ENCODE data around the gene VILL.
A peak's percentile ranks its signal among the peaks of the same experiment; 100 is the strongest.
"Not testable (repeated sequence)": the region's sequence is repeated elsewhere in the genome, so short reads cannot be mapped to it uniquely, and the experiment has no call there.

VILL gene

DNA sequence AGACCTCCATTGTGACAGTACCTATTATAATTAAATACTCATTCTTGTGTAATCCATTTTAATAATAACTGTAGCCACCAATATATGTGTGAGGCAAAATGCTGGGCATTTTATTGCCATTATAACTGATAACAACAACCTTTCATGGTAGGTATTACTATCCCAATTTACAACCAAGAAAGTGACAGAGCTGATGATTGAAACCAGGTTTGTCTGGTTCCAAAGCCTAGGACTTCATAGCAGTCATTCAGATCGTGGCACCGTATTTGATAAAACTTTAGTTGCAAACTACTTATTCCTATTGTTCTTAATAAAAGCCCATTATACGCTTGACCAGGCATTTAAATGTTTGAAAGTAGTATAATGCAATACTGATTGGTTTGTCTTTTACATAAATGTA, 26.4 kb upstream of the VILL start:
- no peak for DNase-seq

DNA sequence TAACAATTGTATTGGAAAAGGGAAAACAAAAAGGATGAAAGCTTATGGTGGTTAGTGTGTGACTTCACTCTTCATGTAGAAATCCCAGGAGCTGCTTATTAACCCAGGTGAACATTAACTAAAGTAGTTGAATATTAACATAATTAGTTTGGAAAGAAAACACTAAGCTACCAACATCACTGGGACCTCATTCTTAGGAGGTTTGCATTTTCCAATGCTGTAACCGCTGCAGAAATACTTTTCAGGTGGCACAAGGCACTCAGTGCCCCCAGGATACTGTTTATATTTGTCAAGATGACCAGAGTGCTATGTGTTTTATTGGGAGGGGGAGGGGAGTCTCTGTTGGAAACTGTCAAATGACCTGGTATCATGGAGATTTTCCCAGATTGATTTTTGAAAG, 25.9 kb upstream of the VILL start:
- no peak for DNase-seq

DNA sequence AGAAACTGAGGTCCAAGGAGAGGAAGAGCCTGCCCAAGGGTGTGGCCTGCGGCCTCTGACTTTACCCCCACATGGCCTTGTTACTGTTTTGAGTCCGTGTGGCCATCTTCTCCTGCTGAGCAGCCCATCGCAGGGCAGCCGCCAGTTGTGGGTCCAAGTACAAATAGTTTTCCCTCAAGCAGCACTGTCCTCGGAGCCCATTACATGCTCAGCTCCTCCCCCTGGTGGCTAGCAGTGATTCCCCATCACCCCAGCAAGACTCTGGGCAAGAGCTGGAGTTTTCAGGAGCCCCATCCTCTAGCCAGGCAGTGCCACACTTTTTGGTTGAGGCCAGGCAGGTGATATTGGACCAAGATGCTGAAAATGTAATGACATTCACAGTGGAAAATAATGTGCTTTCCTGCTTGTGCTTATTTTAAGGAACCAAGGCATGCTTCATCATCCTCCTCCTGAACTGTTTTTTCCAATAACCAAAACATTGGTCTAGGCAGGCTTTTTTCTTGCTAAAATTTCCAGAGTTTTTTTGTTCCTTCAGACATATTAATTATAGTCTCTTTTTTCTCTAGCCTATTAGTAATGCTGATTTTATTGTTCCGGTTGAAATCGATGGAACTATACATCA, 23.2 kb upstream of the VILL start:
- peak; percentile 54 for DNase-seq

DNA sequence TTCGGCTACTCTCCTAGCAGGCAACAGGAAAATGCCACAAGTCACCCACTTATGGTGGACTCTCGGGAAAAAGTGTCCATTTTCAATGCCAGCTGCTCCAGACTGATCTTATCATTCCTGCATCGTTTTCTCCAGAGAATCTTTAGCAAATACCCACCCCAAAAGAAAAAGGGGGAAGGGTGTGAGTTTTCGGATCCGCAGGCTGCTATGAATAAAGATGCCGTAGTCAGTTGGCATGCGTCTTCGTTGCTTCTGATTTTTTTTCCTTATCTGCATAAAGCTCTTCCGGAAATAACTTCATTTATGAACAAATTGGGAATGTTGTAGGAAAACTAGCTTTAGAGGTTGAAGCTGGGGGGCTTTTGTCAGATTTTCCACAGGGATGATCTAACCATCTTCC, 22.4 kb upstream of the VILL start:
- DNase-seq: no peak

DNA sequence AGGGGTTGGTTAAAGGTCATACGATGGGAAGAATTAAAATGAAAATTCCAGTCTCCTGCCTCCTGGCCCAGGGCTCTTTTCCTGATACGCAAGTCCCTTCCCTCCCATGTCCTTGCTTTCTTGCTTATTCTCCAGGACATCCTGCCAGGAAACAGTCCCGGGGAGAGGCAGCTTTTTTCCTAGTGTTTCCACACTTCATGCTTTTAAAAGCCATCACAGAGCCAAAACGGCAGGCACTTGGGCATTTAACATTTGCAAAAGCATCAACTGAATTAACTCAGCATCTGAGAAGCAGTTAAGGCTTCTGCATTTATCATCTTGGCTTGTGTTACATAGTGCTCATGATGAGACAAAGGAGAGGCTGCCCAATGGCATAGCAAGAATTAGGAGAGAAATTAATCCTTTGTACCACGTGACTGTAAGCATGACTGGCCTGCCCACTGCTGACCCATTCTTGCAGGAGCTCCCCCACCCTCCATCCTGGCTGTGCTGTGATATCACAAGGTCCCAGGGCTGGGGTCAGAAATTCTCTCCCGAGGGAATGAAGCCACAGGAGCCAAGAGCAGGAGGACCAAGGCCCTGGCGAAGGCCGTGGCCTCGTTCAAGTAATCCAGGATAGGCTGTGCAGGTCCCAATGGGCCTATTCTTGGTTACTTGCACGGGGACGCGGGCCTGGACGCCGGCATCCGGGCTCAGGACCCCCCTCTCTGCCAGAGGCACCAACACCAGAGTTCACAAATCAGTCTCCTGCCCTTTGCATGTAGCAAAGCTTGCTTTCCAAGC, 21.6 kb upstream of the VILL start:
- DNase-seq: no peak

DNA sequence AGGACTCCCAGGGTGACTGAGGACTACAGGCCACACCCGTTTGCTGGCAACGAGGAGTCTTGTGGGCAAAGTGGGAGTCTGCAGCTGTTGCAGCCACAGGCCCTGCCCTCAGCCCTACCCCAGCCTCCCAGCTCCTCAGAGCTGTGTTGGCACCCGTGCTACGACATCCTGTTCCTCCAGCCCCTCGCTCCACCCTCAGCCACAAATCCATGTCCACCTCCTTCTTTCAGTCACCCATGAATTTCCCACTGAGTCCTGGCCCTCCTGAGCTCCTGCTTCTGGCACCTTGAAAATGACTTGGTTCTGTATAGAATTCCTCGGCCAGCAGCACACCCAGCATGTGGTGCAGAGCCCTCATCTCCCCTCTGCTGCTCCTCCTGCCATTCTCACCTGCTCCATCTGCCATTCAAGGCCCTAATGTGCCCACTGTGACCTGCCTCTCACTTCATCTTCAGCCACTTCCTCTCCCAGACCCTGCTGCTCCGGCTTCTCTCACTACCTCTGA, 20.9 kb upstream of the VILL start:
- no peak for DNase-seq

DNA sequence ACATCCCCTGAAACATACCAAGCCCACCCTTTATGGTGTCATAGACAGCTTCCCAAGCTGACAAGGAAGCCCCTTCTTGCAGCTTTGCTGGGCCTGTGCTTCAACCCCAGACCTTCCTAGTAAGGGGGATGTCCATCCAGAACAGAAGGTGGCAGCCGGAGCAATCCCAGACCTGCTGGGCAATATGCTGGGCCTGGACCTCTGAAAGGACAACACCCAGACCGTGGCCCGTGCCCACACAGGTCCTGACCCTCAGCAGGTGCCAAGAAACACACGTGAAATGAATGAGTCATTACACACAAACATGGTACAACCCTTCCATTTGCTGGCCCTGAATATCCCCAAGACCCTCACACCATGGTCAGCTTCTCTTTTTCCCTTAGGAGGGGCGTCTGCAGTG, 19.8 kb upstream of the VILL start:
- DNase-seq: no peak

DNA sequence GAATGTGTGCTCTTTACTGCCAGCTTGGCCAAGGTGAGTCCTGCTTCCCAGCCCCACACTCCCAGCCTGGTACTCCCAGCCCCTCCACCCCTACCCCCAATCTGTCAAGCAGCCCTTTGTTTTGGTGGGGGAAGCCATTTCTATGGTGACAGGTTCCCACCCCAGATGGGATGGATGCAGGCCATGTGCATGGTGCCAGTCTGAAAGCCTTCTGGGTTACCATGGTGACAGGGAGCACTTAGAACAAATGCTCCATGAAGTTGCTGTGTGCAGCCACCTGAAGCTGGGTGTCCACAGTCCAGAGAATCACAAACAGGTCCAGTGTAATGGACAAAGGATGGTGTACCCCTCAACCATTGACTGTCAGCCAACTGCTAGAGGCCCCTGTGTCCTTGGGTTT, 19.1 kb upstream of the VILL start:
- DNase-seq: no peak

DNA sequence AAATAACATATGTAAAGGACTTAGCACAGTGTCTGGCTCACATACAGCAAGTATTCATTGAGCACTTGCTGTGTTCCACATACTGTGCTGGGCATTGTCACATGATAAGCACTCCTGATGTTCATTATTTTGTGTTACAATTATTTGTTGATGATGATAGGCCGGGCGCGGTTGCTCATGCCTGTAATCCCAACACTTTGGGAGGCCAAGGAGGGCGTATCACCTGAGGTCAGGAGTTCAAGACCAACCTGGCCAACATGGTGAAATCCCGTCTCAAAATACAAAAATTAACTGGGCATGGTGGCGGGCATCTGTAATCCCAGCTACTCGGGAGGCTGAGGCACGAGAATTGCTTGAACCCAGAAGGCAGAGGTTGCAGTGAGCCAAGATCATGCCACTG, 18.5 kb upstream of the VILL start:
- not testable (repeated sequence) for DNase-seq

DNA sequence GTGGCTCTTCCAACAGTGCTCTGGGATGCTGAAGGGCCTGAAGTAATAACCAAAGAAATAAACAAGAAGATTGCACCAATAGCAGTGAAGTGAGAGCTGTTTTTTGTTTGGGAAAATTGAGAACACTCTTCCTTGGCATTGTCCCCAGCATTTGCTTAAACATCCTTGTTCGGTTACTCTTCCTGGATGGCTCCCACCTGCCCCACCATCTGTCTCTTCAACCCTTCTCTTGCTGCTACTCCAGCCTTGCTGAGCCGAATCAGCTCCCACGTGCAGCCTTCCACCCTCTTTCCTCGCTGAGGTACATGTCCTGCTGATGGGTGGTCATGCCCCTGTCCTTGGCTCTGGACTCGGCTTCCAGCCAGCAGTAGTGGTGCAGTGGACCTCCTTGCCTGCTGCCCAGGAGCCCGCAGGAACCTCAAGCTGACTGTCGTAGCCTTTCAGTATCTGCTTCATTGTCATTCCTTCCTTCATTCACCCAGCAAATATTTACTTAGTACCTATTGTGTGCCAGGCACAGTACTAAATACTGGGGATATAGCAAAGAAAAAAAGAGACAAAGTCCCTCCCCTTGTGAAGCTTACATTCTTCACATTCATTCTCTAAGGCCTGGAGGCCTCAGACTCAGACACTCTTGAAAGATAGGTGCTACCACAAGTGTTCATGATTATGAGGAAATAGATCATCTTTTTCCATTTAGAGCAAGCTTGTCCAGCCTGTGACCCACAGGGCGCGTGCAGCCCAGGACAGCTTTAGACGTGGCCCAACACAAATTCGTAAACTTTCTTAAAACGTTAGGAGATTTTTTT, 17.1 kb upstream of the VILL start:
- DNase-seq: no peak

DNA sequence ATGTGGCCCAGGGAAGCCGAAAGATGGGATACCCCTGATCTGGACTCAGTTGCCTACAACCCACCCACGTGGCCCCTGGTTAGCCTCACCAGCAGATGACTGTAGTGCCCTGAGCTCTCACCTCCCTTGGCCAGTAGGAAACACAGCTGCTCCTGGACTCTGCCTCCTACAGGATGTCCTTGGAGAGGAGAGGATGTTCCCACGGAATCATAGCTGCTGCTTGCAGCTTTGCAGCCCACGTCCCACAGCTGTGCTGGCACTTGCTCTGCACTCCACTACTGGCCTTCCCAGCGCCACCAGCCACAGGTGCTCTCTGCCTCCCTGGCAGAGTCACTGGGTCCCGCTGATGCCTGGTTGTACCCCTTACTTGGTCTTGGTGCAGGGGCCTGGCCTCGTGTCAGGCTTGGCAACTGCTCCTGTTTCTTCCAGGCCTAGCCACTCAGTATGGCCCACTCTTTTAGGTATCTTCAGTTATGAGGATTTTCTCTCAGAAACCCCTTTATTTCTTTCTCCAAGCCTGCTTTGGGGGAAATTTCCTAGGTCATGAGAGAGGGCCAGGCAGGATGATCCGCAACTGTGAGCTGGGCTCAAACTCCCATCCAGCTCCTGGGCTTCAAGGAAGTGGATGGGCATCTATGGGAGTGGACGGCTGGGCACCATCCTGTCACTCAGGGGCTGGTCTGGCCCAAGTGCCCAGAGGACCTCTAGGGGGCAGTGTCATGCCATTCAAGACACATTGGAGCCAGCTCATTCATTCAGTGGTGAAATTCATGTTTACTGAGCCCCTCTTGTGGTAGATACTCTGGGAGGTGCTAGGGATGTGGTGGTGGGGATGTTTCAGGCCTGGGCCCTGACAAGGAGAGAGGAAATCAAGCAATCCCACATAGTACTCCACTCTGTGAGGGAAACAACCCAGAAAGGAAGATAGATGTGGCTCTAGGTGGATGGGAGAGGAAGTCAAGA, 16.2 kb upstream of the VILL start:
- DNase-seq: peak; percentile 68

DNA sequence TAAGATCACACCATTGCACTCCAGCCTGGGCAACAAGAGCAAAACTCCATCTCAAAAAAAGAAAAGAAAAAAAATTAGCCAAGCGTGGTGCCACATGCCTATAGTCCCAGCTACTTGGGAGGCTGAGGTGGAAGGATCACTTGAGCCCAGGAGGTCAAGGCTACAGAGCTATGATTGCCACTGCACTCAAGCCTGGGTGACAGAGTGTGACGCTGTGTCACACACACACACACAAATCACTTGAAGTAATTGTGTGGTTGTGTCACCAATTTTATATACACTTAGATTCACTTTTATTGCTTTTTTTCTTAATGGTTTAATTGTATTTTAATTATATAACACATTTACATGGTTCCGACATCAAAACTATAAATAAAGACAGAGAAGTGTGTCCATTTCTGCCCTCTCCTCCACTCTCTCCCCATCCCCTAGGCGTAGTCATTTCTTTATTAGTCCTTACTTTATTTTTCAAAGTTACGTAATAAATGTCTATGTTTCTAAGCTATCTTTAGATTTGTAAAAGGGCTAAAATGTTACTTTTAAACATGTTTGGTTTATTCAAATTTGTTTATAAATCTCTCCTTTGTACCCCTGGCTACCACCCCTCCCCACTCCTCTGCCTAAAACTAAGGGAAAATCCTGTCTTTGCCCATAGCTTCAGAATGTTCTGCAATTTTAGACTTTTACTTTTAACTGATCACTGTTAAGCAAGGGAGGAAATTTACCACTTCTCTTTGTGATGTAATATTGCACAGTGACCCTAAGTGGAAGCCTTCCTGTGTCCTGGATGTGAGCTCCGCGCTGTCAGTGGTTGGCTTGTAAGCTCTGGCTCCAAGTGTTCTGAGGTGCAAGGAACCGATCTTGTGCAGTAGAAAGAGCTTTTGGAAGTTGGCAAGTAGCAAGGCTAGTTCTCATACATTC, 10.8 kb upstream of the VILL start:
- no peak for DNase-seq

DNA sequence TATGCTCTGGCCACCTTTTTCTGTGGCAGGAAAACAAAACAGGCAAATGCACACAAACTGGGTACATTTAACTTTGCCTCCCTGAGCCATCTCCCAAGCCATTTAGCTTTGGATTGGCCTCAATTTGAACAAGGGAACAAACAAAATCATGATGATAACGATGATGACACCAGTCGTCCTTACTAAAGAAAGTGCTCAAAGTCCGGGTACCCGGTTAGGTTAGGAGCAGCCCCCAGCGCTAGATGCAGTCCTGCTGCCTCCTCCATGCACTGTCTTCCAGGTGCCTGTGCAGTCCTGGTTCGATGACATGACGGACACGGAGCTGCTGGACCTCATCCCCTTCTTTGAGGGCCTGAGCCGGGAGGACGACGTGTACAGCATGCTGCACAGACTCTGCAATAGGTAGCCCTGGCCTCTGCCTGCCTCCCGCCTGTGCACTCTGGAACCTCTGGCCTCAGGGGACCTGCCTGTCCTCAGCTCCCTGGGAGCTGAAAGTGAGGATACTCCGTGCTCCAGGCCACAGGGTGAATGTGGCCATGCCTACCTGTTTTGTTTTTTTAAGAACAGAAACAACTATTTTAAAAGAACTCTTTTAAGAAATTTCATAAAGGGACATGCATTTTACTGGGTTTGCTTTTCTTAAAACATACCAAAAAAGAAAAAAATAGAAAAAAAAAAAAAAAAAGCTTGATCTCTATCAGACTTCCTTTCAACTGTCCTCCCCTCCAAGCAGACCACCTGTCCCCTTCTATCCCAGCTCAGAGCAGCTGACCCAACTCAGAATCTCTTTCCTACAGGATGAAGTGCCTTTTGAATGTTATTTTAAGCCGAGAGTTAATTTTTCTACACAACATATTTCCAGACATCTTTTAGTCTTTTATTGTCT, 9.9 kb upstream of the VILL start:
- DNase-seq: no peak

DNA sequence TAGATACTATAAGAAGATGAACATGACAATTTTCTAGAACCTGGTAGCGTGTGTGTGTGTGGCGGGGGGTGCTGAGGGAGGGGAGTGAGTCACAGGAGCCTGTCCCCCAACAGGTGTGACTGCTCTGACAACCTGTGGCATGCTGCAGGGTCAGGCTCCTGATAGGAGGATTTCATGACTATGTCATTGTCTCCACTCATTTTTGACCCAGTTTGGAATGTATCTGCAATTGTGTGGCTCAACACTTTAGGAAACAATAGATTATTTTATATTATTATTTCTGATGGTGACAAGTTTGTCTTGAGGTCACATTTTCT, 9.3 kb upstream of the VILL start:
- no peak for DNase-seq

DNA sequence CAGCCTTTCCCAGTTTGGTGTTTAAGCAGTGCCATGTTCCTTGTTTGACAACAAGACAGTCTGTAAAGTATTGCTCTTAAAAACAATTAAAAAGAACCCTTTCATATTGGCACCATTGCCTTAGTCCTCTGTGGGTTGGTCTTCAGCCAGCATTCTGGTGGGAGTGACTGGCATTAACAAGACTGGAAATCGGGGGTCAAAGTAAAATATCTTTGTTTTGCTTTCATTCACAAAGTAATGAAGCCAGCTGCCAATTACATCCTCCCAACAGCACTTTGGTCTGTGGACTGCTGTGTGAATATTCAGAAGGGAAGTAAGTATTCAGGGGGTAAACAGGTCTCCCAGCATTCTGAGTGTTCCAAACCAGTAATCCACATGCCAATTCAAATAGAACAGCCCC, 8.3 kb upstream of the VILL start:
- no peak for DNase-seq

DNA sequence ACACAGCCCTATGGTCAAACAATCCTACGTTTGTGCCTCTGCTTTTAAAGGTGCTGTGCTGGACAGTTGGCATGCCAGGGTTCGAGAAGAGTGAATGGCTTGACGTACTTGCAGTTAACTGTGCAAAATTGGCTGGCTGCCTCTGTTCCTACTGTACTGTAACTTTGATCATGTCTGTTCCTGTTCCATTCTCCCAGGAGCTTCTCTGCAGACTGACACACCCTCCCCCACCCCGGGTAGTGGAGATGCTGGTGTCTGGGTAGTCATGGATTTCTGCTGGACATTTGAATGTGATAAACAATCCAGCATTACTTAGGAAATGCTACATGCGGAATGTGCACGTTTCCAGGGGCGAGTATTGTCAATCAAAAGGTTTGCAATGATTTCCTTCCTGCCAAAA, 6.5 kb upstream of the VILL start:
- DNase-seq: no peak

DNA sequence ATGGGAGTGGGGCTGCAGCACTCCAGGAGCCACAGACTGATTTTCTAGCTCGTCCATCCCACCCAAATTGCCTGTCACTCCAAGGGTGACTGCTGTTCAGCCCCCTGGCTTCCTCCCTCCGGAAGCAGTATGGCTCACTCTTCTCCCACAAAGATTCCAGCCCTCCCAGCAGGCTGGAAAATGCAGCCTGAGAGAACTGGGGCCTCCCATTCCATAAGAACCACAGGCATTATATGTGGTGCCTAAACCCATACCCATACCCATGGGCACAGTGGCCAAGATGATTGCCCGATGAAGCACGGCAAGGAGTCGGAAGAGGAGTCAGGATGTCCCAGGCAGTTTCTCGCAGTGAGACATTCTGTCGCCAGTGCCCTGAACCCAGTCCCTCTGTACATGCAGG, 6.0 kb upstream of the VILL start:
- DNase-seq: no peak

DNA sequence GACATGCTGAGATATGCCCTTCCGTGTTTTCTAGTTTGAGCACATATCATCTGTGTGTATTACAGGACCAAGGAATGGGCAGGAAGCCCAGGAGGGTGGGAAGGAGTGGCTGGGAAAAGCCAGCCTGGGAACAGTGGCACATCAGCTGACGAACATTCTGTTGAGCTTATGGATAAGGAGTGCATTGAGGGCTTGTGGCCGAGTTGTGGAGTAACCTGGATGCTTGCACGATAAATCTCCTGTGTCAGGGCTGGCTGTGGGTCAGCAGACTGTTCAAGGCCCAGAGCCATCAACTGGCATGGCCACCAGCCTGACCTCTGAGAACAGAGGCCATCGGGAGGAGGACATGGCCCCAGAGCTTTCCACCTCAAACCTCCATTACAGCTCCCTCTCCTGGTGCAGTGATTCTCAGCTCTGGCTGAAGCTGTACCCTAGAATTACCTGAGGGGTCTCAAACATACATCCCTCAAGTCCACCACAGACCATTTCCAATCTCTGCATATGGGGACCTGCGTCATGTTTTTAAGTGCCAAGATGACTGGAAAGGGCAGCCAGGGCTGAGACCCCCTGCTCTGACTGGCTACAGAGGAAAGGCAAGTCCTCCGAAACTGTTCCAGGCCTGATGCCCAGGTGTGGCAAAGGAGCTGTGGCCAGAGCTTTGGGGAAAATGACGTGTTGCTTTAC, 4.8 kb upstream of the VILL start:
- DNase-seq: no peak

DNA sequence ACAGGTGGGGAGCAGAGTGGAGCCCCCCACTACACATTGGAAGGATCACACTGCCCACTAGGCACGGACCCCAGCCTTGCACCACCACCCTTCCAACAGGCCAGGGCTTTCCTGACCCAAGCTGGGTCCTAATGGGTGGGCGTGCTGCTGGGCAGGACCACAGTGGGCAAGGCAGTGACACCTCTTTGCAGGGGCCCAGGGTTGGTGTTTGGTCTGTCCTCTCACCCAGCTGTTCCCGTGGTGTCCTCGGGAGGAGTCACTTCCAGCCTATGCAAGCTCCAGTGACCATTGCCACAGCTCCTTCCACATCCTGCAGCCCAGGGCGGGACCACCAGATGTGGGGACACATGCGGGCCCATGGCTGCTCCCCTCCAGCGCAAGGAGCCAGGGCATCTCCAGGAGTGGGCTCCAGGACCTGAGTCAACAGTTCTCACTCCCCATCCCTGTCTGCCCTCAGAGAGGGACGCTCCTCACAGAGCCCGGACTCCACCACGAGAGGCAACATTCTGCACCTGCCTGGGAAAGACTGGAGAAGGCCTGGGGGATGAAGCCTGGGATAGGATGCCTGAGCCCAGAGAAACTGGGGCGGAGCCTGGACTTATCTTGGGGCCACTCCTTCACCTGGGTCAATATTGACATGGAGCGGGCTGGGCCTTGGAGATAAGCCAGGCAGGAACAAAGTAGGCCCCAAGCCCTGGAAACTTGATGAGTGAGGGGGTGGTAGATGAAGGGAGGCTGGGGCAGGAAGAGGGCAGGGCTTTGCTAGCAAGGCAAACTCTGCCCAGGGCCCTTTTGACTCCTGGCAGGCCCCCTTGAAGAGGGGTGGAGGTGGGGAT, 3.9 kb upstream of the VILL start:
- no peak for DNase-seq

Measured in activated gamma-delta T cell treated with Interleukin-2 at 50 U/mL for 16 hours (primary cell).